K562 (cell line): ENCODE results near the gene FMN1. TPM values are rescaled to one million over a fixed set of nuclear protein-coding genes. Genes with fewer than 3 reads are reported as not detected.

Source experiments
- ATAC-seq: fragments of 200-7000 bp; cut with Tn5 transposase; 3 replicates; pipeline ENCODE4 v1.9.1; 2020; ENCODE audit warnings: moderate library complexity
- BruUV-seq: library from RNA; stranded (reverse); fragments of 400-500 nt; replicated peaks from 2 replicates; lab custom pipeline; 2021; lab: Mats Ljungman, UMichigan
- CTCF ChIA-PET: fragments of 300-600 bp; formaldehyde crosslinking; extraction: SDS; loops from one replicate; lab custom pipeline; 2021; ENCODE audit warnings: low intra/inter-chr PET ratio; lab: Yijun Ruan, JAX
- POLR2A ChIA-PET: fragments of 300-600, 350-650 bp; sonication (Branson Sonifier 250); formaldehyde crosslinking; extraction: SDS; loops from one replicate; lab custom pipeline; 2021; ENCODE audit warnings: antibody characterized with exemption, inconsistent platforms; lab: Yijun Ruan, JAX
- DNase-seq, 4 experiments: peaks; one replicate each; pipeline versions ENCODE4 v3.0.0 to v3.0.0-alpha.2; 2011 to 2018; ENCODE audit warnings: low spot score in 3 of 4, mixed read lengths in 3 of 4; ENCODE audit errors: extremely low read depth in 1 of 4
- FAIRE-seq: peaks from 2 replicates; lab custom pipeline; 2011; peaks lifted over from hg19 to GRCh38; lab: Jason Lieb, UNC
- H2AFZ ChIP-seq: 2 replicates; pipeline ENCODE4 v1.6.0; 2011; ENCODE audit warnings: low read depth, low read length, control low read depth, inconsistent platforms
- H3K27ac ChIP-seq: fragments of 200-600 bp; 3 replicates; pipeline ENCODE4 v1.8.0; 2011; ENCODE audit warnings: low read depth, mild to moderate bottlenecking, control low read depth, inconsistent platforms, low read length, moderate library complexity, mixed read lengths; ENCODE audit errors: extremely low read depth
- H3K27me3 ChIP-seq, 2 experiments: fragments of 300-600 bp in 1 of 2; 2 replicates in 1 of 2; 3 replicates in 1 of 2; pipeline versions ENCODE4 v1.6.0 to v1.8.0; 2011; ENCODE audit warnings: inconsistent platforms in 2 of 2, low read length in 2 of 2, mild to moderate bottlenecking in 1 of 2, mixed read lengths in 1 of 2, moderate library complexity in 1 of 2; ENCODE audit not compliant: control insufficient read depth in 2 of 2, insufficient read depth in 2 of 2
- H3K36me3 ChIP-seq: fragments of 300-600 bp; 3 replicates; pipeline ENCODE4 v1.8.0; 2011; ENCODE audit warnings: mild to moderate bottlenecking, low read length, inconsistent platforms; ENCODE audit not compliant: control insufficient read depth, insufficient read depth
- H3K4me1 ChIP-seq, 2 experiments: fragments of 200-600 bp in 1 of 2; replicated peaks in 1 of 2; 2 replicates in 1 of 2; 3 replicates in 1 of 2; pipeline versions ENCODE4 v1.5.1 to v1.8.0; 2011; ENCODE audit warnings: inconsistent platforms in 2 of 2, low read length in 2 of 2, mild to moderate bottlenecking in 1 of 2, mixed read lengths in 1 of 2, moderate library complexity in 1 of 2; ENCODE audit not compliant: control insufficient read depth in 2 of 2, insufficient read depth in 2 of 2
- H3K4me2 ChIP-seq: 2 replicates; pipeline ENCODE4 v1.6.1; 2011; ENCODE audit warnings: low read length, control low read depth, inconsistent platforms, mixed read lengths; ENCODE audit not compliant: insufficient read depth
- H3K4me3 ChIP-seq: fragments of 200-600 bp; sonication (generic), shearing (Covaris generic); 2 replicates; pipeline ENCODE4 v1.5.1; 2016; ENCODE audit warnings: control low read depth, inconsistent platforms
- H3K79me2 ChIP-seq: fragments of 200-600 bp; 3 replicates; pipeline ENCODE4 v1.8.0; 2011; ENCODE audit warnings: low read length, inconsistent platforms; ENCODE audit not compliant: control insufficient read depth, insufficient read depth
- H3K9ac ChIP-seq, 2 experiments: 2 replicates each; pipeline versions ENCODE4 v1.6.0 to v1.6.1; 2011; ENCODE audit warnings: low read depth in 2 of 2, low read length in 2 of 2, control low read depth in 1 of 2, inconsistent platforms in 1 of 2, mild to moderate bottlenecking in 1 of 2, mixed read lengths in 1 of 2; ENCODE audit not compliant: insufficient read depth in 1 of 2
- H3K9me1 ChIP-seq: one replicate; pipeline ENCODE4 v1.6.0; 2011; ENCODE audit warnings: inconsistent platforms, mild to moderate bottlenecking, low read length, moderate library complexity; ENCODE audit not compliant: control insufficient read depth, insufficient read depth
- H3K9me3 ChIP-seq: replicated peaks from 2 replicates; pipeline ENCODE4 v1.5.1; 2011; ENCODE audit warnings: low read depth, low read length, inconsistent platforms; ENCODE audit not compliant: control insufficient read depth, insufficient read depth
- H4K20me1 ChIP-seq: replicated peaks from 2 replicates; pipeline ENCODE4 v1.6.1; 2011; ENCODE audit warnings: low read length, inconsistent platforms, mixed read lengths; ENCODE audit not compliant: control insufficient read depth, insufficient read depth
- NCOA6 ChIP-seq: fragments of 450-650 bp; IDR thresholded peaks from 2 replicates; pipeline ENCODE4 v1.6.1; 2017; ENCODE audit warnings: mild to moderate bottlenecking
- SMARCB1 ChIP-seq: IDR thresholded peaks from 2 replicates; pipeline ENCODE4 v1.6.1; 2011; ENCODE audit warnings: improper control_type of control experiment, low read depth; ENCODE audit not compliant: insufficient read length
- ZC3H4 ChIP-seq: sonication (generic); formaldehyde crosslinking; IDR thresholded peaks from 2 replicates; pipeline ENCODE4 v1.9.0; 2021; ENCODE audit warnings: missing genetic modification reagents, borderline replicate concordance
- WGBS: fragments of 100-300 bp; shearing (Covaris generic); methylation state at CpG from one replicate; pipeline ENCODE4 v1.1.6; 2016; ENCODE audit warnings: low coverage, mixed read lengths; ENCODE audit not compliant: insufficient coverage; ENCODE audit errors: missing lambda C conversion rate; 5-methylcytosine and 5-hydroxymethylcytosine counted together
- in situ Hi-C: fragments of 300-500 bp; cut with MboI; formaldehyde crosslinking; loops from 4 replicates; pipeline ENCODE4 v1.15.0; 2018; ENCODE audit warnings: inconsistent platforms, mixed read lengths
- intact Hi-C: fragments of 100-400 bp; cut with micrococcal nuclease; formaldehyde crosslinking; loops from 2 replicates; pipeline ENCODE4 v1.14.2; 2022
- polyA plus RNA-seq, 8 experiments: library from polyadenylated mRNA; depleted of rRNA in 4 of 8; stranded (reverse) in 5 of 8; unstranded in 3 of 8; fragments of >200 nt; fragmentation: Nextera tagmentation in 2 of 8; fragmentation: Illumina TruSeq in 1 of 8; extraction: Ambion mirVana in 2 of 8; extraction: Trizol in 1 of 8; gene quantifications; 2 replicates each; pipeline versions ENCODE4 v1.2.1 to v1.2.3, GENCODE V29; 2011 to 2014; ENCODE audit warnings: inconsistent platforms in 1 of 8, missing spikeins in 1 of 8
- total RNA-seq, 7 experiments: library from RNA; depleted of rRNA in 6 of 7; stranded (reverse); fragments of >200 nt in 6 of 7; fragmentation: Illumina TruSeq in 2 of 7; extraction: Trizol in 2 of 7; gene quantifications; 2 replicates each; pipeline versions ENCODE4 v1.2.1 to v1.2.3, GENCODE V29; 2011 to 2021; ENCODE audit warnings: low replicate concordance in 1 of 7
- TF ChIP-seq, protein P1 (sequence below): sonication (generic); formaldehyde crosslinking; IDR thresholded peaks from 2 replicates; pipeline ENCODE4 v1.8.0; 2022; ENCODE audit warnings: mild to moderate bottlenecking, missing genetic modification reagents
- TF ChIP-seq, protein P2 (sequence below): fragments of 200-800 bp; sonication (Bioruptor generic); IDR thresholded peaks from 2 replicates; pipeline ENCODE4 v1.6.1; 2017; ENCODE audit warnings: missing genetic modification characterization, missing compliant biosample characterization
- TF ChIP-seq, protein P3 (sequence below): sonication (generic); formaldehyde crosslinking; IDR thresholded peaks from 2 replicates; pipeline ENCODE4 v1.8.0; 2022; ENCODE audit warnings: missing genetic modification reagents, mild to moderate bottlenecking, borderline replicate concordance

FMN1 gene
- total and polyA plus RNA-seq, 9 of the 15 experiments (the other 6 are each of a cell fraction or from before 2014, with no cell fraction given): 0.03 to 0.07 (median 0.04) TPM; not detected in 6

DNA sequence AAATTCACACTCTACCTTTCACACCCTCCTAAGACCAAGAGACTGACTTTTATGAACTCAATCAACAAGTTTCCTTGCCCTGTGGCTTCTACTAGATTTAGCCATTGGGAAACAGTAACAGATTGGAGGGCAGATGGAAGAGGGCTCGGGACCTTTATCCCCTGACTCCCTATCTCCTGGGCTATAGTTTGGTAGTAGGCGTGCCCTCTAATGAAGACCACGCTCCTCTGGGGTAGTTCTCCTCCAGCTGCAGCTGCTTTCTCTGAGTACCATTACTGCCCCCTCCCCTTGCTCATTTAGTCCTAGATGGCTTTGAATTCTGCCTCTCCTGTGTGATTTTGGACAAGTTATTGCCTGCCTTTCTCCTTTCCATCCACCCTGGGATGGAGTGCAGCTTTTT is 33.3 kb downstream of the FMN1 start:
- Histone ChIP-seq H3K4me1 (no peaks in the 10 kb centered on the region), H3K9me3 (no peaks in the 10 kb centered on the region), H3K9me1 (no peaks in the 10 kb centered on the region), H3K4me2 (no peak overlapping the region), H3K27ac (no peak overlapping the region), H4K20me1 (no peaks in the 10 kb centered on the region), H3K36me3 (no peaks in the 10 kb centered on the region), H3K9ac (no peak overlapping the region)
- ATAC-seq: no peak
- POLR2A ChIA-PET: no interaction called here
- intact Hi-C loops: no loop called here
- no peak for TF ChIP-seq SMARCB1
- TF ChIP-seq, all 486 proteins: peak for 0
- DNase-seq (no peak), FAIRE-seq (no peak)
- Histone ChIP-seq H3K79me2 (no peaks in the 10 kb centered on the region), H2AFZ (no peak overlapping the region), H3K4me3 (no peak overlapping the region), H3K27me3 (no peaks in the 10 kb centered on the region; a peak in 3 of 5 replicates)
- in situ Hi-C loops: no loop called here
- WGBS: 0% methylated on average over 3 of the region's 3 CpGs
- no TSS peak for BruUV-seq
- CTCF ChIA-PET: no interaction called here

DNA sequence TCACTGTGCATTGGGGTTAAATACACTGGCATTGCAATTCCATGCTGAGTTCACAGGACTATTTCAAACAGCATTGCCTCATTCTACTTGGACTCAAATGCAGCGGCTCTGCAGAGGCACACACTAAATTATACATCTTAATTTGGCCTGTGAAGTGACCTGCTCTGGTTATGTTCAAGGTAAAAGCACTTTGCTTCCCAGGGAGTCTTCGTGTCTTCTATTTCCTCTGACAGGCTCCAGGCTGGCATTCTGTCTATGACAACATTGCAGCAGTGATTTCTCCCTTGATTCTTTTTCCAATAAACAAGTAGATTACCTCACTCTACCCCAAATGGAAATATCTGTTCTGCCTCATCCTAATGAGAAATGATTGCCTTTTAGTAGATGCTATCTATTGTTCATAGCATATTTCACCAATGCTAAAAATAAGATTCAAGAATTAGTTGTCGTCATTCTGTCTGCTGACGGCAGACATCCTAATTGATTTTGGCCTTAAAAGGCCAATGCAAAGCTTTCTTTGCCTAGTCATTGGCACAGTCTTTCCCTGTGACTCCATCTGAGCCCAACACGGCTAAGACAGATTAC is 33.8 kb downstream of the FMN1 start:
- FAIRE-seq (no peak), ATAC-seq (no peak)
- TF ChIP-seq, protein P1, sequence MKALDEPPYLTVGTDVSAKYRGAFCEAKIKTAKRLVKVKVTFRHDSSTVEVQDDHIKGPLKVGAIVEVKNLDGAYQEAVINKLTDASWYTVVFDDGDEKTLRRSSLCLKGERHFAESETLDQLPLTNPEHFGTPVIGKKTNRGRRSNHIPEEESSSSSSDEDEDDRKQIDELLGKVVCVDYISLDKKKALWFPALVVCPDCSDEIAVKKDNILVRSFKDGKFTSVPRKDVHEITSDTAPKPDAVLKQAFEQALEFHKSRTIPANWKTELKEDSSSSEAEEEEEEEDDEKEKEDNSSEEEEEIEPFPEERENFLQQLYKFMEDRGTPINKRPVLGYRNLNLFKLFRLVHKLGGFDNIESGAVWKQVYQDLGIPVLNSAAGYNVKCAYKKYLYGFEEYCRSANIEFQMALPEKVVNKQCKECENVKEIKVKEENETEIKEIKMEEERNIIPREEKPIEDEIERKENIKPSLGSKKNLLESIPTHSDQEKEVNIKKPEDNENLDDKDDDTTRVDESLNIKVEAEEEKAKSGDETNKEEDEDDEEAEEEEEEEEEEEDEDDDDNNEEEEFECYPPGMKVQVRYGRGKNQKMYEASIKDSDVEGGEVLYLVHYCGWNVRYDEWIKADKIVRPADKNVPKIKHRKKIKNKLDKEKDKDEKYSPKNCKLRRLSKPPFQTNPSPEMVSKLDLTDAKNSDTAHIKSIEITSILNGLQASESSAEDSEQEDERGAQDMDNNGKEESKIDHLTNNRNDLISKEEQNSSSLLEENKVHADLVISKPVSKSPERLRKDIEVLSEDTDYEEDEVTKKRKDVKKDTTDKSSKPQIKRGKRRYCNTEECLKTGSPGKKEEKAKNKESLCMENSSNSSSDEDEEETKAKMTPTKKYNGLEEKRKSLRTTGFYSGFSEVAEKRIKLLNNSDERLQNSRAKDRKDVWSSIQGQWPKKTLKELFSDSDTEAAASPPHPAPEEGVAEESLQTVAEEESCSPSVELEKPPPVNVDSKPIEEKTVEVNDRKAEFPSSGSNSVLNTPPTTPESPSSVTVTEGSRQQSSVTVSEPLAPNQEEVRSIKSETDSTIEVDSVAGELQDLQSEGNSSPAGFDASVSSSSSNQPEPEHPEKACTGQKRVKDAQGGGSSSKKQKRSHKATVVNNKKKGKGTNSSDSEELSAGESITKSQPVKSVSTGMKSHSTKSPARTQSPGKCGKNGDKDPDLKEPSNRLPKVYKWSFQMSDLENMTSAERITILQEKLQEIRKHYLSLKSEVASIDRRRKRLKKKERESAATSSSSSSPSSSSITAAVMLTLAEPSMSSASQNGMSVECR (CRISPR knock-in tag): no peak
- no peak for TF ChIP-seq ZC3H4 (CRISPR knock-in tag)
- TF ChIP-seq, protein P2, sequence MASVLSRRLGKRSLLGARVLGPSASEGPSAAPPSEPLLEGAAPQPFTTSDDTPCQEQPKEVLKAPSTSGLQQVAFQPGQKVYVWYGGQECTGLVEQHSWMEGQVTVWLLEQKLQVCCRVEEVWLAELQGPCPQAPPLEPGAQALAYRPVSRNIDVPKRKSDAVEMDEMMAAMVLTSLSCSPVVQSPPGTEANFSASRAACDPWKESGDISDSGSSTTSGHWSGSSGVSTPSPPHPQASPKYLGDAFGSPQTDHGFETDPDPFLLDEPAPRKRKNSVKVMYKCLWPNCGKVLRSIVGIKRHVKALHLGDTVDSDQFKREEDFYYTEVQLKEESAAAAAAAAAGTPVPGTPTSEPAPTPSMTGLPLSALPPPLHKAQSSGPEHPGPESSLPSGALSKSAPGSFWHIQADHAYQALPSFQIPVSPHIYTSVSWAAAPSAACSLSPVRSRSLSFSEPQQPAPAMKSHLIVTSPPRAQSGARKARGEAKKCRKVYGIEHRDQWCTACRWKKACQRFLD (CRISPR knock-in tag): no peak
- TF ChIP-seq, protein P3, sequence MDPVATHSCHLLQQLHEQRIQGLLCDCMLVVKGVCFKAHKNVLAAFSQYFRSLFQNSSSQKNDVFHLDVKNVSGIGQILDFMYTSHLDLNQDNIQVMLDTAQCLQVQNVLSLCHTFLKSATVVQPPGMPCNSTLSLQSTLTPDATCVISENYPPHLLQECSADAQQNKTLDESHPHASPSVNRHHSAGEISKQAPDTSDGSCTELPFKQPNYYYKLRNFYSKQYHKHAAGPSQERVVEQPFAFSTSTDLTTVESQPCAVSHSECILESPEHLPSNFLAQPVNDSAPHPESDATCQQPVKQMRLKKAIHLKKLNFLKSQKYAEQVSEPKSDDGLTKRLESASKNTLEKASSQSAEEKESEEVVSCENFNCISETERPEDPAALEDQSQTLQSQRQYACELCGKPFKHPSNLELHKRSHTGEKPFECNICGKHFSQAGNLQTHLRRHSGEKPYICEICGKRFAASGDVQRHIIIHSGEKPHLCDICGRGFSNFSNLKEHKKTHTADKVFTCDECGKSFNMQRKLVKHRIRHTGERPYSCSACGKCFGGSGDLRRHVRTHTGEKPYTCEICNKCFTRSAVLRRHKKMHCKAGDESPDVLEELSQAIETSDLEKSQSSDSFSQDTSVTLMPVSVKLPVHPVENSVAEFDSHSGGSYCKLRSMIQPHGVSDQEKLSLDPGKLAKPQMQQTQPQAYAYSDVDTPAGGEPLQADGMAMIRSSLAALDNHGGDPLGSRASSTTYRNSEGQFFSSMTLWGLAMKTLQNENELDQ: no peak
- TF ChIP-seq NCOA6: no peak

More for the DNA sequence above, 33.8 kb downstream of the FMN1 start:
- DNase-seq: no peak
- WGBS: 0% methylated on average over 5 of the region's 5 CpGs
- ChIA-PET POLR2A (no interaction called here), CTCF (no interaction called here)
- intact Hi-C loops: no loop called here
- Histone ChIP-seq H3K36me3 (no peaks in the 10 kb centered on the region), H3K9ac (no peak overlapping the region), H4K20me1 (no peaks in the 10 kb centered on the region), H2AFZ (no peak overlapping the region), H3K4me1 (no peaks in the 10 kb centered on the region), H3K4me2 (no peak overlapping the region), H3K9me1 (no peaks in the 10 kb centered on the region), H3K27me3 (no peaks in the 10 kb centered on the region; a peak in 2 of 5 replicates), H3K79me2 (no peaks in the 10 kb centered on the region), H3K4me3 (no peak overlapping the region), H3K27ac (no peak overlapping the region), H3K9me3 (no peaks in the 10 kb centered on the region)
- in situ Hi-C loops: no loop called here
- BruUV-seq: no TSS peak
